ENCODE data around the gene TMPRSS6. TPM values are rescaled to one million over a fixed set of nuclear protein-coding genes. Genes with fewer than 3 reads are reported as not detected.

TMPRSS6 gene
- total RNA-seq, 4 donors from 2014 or later: not detected

DNA sequence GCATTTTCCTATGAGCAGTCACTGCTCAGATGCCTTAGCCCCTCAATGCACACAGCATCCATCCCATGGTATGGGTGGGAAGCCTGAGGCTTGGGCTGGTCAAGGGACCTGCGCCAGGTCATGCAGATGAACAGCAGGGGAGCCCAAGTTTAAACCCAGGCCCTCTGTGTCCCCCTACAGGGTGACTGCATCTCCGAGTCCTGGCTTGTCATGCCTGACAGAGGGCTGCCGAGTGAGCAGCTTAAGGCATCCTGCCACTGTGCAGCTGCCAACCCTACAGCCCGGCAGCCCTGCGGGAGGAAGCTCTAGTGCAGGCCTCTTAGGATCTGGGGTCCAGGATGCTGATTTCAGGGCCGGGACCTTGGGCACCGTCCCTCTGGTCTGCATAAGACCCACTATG is 30.2 kb upstream of the TMPRSS6 start:
- TF ChIP-seq CTCF (IDR thresholded peaks at IDR 0.05; ENCODE audit: low read depth): no peak

GRCh38 chr22:37138849-37139561 is 29.5 kb upstream of the TMPRSS6 start:
- TF ChIP-seq CTCF (IDR thresholded peaks at IDR 0.05; ENCODE audit: low read depth): no peak

DNA sequence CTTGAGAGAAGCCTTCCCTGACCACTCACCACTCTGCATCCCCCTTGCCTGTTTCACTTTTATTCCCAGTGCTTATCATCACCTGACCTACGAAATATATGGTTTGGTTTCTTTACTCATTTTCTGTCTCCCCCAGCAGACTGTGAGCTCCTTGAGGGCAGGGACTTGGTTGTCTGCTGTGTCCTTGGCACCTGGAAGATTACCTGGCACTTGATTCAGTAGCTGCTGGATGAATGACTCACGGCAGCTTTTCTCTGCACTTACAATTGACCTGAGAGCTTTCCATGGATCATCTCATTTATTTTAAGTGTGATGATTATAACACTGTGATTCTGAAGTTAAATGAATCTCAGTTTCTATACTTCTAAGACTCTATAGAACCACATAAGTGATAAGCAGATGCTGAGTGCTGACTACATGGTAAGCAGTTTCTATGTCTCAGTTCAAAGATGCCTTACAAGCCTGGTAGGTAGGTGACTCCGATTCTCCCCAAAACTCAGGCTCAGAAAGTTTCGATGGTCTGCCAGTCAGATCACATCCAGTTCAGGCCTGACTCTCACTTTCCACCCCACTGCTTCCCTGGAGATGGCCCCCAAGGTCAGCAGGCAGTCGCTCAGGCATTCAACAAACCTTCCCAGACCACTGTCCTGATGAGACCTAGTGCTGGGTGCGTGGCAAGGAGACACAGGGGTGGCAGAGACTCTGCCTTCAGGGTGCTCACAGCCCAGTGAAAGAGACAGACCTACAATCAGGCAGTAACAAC is 28.6 kb upstream of the TMPRSS6 start:
- no peak for TF ChIP-seq CTCF (IDR thresholded peaks at IDR 0.05; ENCODE audit: low read depth)

DNA sequence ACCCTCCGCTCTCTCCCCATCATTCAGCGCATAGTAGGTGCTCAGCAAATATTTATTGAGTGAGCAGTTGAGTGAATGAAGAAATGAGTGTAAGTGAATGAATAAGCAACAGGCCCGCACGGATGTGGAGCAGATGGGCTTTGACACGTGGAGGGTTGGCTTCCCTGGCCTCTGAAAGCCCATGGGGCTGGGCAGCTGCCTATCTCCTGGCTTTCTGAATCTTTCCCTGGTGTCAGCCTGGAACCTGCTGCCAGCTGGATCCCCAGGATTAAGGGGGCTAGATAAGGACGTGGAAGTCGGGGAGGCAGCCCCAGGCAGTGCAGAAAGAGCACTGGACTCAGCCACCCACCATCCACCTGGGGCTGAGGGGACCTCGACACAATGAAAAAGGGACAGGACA is 27.6 kb upstream of the TMPRSS6 start:
- TF ChIP-seq CTCF (IDR thresholded peaks at IDR 0.05; ENCODE audit: low read depth): no peak

GRCh38 chr22:37135023-37135422 is 25.5 kb upstream of the TMPRSS6 start:
- no peak for TF ChIP-seq CTCF (IDR thresholded peaks at IDR 0.05; ENCODE audit: low read depth)

- TF ChIP-seq CTCF (IDR thresholded peaks at IDR 0.05; ENCODE audit: low read depth): no peak
These were observed 23.9 kb upstream of the TMPRSS6 start for GRCh38 chr22:37133304-37134018.

DNA sequence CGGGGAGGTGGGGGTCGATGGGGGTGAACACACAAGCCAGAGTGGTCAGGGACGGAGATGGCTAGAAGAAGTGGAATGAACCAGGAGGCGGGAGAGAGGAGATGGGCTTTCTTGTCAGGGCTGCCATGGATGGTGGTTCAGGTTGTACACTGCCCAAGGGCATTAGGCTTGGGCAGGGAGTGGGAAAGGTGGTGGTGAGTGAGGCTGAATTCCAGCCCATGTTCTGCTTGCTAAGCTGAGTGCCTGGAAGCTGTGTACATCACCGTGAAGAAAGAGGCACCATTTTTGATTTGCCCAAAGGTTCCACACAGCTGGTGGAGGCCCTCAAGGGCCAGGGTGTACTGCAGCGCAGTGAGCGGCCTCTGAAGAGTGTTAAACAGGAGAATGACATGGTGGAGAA is 23.3 kb upstream of the TMPRSS6 start:
- no peak for TF ChIP-seq CTCF (IDR thresholded peaks at IDR 0.05; ENCODE audit: low read depth)

Data from subcutaneous adipose tissue (tissue), 4 donors.